ENCODE data around the gene FBXW4.

FBXW4 gene

DNA sequence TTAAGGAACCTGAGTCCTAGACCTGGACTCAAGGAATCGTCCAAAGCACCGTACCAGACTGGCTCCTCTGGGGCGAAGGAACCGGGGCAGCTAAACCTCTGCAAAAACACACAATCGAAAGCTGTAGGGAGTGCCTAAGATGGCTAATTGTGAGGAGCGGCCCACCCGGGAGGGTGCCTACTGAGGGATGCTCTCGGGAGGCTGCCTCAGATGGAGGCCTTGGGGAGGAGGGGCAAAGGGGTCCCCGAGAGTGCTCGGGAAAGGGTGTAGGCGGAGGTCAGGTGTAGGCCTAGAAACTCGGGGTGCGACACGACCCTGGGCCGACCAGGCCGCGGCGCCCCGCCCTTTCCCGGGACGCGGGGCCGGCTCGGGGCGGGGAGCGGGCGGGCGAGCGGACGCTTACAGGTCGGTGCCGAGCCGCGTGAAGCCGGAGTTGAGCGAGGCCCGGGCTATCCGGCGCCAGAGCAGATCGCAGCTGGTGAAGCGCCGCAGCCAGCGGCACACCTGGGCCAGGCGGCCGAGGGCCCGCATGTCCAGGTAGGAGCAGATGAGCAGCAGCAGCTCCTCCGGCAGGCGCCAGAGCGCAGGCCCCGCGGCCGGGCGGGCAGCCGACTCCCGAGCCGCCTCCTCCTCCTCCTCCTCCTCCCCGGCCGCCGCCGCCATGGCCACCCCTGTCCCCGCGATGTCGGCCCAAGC is 844 bp downstream of the FBXW4 start:
- DNase-seq: no peak

DNA sequence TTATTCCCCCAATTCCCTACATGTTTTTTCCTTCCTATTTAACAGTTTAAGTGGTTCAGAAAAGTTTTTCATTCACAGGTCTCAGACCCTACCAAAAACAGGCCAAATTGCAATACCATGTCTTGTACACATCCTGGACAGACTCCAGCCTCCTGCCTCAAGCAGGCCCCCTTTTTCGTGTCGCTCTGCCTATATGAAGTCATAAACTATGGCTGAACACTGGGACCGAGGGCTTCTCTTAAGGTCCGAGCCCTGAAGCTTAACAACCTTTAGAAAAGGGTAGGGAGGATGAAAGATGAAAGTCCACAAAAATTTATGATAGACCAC is 1.4 kb downstream of the FBXW4 start:
- DNase-seq: no peak

DNA sequence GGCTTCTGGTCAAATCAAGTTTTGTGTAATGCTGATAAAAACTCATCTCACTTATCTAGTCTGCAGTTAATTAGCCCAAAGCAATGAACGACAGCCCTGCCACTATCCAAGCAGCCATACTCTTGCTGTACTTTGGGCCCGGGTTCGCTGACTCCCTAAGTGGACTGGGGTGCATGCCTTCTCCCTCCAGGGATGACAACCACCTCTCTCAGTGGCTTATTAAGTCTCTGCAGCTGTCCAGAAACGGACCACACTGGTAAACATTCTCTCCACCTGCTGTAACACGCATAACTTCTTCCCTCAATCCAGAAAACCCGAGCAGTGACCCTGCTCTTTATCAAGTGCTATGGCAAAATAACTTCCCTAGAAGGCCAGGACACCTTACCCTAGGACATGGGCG is 3.9 kb downstream of the FBXW4 start:
- no peak for DNase-seq

DNA sequence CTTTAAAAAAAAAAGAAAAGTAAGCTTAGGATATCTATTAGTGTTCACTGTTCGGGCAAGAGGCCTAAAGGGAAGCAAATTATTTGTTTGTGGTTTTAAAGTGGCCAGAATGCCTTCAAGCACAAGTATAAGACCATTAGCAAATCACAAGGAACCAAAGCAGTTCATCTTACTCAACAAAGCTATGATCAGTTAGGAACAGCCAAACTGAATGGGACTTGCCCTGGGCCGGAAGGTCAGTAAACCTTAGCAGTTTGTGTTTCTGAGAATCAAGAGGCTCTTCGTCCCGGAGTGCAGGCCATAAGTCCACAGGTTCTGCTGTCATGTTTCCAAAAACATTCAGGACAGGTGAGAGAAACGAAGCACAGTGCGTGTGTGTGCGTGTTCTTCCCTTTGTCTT is 4.5 kb downstream of the FBXW4 start:
- DNase-seq: no peak

DNA sequence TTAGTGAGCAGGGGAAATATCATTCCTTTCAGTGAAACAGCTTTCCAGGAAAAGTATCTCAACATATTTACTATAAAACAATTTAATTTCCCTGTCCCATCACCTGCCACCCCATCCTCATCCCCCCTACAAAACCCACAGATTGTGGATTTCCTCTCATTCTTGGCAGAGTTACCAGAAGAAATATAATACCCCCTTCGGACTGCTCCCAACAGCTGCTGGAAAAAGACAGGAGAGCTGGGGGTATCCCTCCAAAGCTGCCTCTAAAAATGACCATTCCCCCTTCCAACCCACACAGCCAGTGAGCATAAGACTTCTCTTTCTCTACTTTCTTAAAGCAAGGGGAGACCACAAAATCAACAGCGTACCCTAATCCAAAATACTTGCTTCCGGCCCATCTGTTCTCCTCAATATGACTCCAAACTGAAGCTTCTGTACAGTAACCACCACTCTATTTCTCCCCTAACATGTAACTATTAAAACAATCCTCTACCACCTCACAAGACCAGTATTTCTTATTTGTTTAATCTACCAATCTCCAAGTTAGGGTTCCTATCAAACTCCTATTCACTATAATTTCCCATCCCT is 7.8 kb downstream of the FBXW4 start:
- DNase-seq: no peak

DNA sequence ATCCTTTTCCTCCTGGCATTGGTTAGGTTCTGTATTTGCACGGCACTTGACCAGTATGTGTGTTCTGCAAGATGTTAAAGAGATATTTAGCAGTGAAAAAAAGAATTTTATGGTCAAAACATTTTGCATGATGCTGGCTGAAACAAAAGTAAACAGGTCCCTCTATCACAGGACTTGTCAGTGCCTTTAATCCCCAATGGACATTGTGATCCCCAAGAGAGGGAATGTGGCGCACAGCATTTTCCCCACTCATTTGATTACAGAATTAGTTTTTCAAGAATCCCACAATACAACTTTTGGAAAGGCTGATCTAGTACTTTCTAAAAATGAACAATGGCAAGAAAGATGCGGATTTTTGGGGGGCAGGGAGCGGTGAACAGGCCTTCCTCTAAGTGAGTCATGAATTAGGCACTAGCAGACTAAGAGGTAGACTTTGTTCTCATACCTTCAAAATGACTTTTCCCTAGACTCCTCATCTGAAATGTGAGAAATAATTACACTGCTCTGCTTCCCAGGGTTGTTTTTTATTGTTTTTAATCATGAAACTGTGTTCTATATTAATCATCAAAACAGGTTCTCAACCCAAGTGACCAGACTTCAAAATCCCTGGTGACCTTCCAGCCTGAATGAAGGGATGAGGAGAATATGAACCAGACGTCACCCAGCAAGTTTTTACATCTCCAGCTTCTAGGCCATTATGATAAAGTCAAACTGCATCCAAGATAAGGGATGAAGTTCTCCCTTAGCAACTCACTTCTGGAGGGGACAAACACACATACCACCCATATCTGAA is 8.6 kb downstream of the FBXW4 start:
- no peak for DNase-seq

DNA sequence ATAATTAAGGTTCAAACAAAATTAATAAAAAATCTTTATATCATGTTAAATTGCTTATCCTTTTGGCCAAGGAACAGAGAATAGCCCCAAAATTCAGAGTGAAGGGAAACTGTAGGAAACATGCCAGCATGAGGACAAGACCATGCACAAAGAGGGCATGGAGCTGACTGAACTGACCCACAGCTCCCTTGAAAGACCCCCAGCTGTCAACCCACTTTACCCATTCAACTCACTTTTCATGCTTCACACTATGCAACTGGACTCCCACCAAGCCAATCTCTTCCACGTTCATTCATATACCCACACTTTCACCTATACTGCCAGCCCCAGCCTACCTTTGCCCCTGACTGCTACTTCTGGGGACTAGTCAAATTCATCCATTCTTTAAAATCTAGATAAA is 10.2 kb downstream of the FBXW4 start:
- no peak for DNase-seq

DNA sequence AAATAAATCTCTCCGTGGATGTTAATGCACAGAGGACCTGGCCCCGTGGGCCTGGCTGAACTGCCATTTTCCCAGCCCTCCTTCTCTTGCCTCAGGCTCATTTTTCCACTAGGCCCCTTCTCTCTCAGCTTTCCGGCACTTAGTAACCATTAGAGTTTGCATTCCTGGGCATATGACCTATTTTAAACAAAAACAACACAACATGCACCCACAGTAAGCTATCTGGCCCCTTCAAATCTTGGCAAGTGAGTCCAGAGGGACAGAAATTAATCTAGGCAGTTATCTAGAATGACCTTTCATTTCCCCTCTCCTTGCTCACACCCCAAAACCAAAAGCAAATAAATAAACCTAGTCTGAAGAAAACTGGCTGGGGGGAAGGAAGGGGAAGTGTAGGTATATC is 11.7 kb downstream of the FBXW4 start:
- no peak for DNase-seq

DNA sequence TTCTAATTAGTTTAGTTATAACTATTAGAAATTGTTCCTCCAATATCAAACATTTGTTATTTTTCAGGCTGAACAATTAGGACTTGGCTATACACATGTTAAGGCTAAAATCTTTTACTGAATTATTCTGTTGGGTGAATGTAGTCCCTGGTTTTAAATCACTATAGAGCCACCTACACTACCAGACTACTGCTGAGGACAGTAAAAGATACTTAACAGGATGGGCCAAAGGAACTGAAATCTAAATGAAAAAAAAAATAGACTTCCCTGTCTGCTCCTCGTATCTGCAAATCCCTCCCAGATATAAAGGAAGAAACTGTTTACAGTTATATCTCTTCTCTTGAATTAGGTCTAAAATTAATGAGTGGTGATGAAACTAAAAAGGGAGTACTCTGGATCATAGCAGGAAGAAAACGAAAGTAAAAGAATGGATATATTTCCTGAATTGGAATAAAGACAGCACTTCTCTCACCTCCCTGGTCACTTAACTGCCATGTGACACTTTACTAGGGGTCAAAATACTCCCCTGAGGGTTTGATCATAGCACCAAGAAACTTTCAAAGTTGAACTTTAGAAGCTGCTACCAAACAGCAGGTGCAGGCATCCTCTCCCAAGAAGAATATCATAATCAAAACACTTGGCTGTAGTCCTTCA is 12.7 kb downstream of the FBXW4 start:
- DNase-seq: no peak

DNA sequence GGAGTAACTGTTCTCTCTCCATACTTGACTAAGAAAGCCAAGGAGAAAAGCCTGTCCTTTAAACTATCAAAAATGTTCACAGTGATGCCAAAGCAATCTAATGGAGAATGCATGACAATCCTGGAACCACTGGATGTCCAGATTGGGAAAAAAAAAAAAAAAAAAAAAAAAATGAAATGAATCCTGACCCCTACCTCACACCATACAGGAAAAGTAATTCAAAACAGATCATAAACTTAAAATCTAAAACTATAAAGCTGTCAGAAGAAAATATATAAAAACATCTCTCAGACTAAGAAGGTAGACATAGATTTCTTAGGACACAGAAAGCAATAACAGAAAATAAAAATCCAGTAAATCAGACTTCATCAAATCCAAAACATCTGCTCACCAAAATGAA is 18.4 kb downstream of the FBXW4 start:
- DNase-seq: no peak

DNA sequence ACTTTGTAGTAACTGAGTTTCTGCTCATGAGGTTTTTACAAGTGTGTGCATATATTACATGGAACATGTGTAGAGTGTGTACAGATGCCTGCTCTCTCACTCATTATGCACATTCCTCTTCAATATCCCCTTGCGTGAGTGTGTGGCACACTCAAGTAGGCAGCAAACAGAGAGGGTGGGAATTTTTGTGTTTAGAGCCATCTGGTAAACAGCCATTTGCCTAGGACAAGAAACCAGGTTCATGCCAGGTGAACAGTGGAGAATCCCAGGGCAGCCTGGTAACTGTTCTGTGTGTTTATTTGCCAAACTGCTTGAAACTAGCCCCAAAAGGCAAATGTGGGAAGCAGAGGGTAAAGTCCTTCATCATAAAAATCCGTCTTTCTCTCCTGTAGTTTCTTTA is 19.9 kb downstream of the FBXW4 start:
- no peak for DNase-seq

DNA sequence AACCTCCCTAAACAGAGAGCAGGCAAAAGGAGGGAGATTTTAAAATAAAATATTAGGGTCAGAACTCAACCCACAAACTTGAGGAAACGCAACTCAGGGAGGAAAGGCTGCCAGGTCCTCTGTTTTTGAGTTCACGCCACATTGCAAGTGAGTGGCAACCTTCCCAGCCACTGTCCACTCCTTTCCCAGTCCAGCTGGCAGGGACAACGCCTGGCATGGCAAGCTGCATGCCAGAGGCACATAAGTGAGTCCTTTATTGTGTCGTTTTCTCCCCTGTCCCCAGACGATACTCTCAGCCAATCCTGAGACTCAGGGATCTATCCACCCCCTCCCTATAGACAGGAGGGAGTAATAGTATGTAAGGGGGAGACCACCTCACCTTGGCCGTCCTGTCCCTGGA is 22.4 kb downstream of the FBXW4 start:
- no peak for DNase-seq

DNA sequence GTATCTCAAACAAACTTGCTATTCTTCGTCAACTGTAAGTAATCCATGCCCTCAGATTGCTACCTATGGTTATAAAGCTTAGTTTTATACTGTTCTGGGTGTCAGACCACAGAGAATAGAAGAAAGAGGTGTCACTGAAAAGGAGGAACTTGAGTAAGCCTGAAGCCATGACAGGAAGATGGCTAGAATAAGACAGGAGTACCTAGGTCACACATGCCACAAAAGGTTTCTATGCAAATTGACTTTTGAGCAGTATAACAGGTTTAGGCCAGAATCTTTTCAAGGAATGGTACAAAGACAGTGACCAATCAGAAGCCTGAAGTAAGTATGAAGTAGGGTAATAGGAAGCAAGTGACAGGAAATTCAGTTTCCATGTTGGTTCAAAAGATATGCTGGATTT is 23.5 kb downstream of the FBXW4 start:
- DNase-seq: no peak

DNA sequence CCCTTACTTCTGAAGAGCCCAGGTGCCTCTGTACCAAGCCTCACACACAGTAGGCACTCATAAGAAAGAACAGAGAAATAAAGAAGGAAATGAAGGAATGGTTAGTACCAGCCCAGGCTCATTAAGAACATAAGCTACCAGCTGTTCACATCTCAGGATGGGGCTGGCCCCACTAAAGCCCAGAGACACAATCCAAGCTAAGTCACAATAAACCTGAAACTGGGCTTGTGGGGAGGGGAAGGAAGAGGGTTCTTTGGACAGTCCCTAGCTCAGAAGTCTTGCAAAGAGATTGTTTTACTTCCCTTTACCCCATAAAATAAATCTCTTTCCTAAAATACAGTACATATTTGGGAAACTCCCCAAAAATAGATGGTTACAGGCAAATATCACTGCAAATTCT is 24.3 kb downstream of the FBXW4 start:
- DNase-seq: no peak

DNA sequence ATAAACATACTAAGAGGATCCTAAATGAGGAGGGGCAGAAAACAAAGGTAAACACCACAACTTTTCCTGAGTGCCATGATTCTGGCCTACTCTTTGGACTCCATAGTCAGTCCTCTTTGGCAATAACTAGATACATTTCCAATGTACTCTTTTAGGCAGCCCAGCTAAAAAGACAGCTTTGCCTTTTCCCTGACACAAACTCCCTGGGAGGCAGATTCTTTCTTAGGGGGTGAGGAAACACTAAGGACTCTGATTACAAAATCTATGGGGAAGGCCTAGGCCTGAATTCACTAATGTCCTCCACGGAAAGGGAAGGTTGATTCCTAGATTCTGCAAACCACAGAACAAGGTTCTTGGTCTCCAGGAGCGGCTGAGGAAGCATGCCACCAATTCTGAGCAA is 25.8 kb downstream of the FBXW4 start:
- no peak for DNase-seq

DNA sequence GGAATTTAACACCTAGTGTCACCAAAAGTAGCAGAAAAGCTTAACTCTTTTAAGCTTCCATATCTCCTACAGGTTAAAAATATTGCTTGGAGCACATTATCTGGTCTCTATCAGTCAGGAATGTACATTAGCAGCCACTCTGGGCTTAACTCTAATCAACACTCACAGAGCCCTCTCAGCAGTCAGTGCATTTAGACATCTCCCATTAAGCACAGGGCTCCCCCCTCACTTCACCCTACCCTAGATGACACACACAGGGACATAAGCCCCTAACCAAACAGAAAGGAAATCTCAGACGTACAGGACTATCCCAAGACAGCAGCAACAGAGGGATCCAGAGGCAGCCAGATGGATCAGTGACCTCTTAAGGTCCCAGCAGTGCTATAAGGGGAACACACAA is 26.4 kb downstream of the FBXW4 start:
- no peak for DNase-seq

DNA sequence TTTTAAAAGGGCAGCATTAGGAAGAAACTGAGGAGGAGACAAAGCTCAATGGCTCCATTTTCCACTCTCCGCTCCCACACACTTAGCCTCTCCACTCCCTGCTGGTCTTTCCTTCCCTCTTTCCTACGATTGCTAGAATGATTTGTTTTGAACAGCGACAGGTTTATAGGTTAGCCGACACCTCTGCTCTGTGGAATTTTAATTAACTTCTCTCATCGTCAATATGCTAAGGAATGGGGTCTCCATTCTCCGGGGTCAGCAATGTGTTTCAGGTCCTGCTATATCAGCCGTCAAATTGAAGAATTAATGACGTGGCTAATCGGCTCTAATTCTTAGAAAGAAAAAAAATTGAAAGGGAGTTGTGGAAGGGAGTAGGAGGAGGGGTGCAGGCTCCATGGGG is 28.9 kb downstream of the FBXW4 start:
- DNase-seq: no peak

DNA sequence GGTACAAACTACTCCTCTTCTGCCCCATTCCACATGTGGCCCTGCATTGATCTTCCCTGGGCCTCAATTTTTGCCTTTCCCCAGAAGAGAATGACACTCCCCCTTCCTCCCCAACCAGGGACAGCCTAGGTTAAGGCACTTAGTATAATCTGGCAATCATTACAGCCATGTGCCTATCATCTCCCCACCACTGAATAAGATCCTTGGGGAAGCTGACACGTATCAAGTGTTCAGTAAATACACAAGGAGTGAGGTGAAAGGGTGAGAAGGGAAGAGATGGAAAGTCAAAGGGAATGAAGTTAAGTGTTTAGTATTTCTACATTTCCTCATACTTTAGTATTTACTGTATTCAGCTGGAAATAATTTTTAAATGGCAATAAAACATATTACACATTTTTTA is 31.9 kb downstream of the FBXW4 start:
- DNase-seq: no peak

DNA sequence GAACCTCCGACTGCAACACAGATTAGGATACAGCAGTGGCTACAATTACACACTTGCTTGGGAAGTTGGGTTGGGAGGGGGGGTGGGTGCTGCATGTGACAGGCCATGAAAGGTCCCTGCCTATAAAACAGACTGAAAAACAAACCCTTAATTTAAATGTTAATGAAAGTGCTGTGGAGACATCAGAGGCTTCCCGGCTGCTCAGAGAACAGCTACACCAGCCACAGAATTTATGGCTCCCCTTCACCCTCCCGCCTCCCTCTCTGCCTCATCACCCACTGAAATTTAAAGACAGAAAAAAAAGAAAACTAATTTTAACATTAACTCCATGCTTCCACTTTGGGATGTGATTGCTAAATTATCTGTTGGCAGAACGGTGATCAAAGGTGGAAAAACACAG is 34.7 kb downstream of the FBXW4 start:
- DNase-seq: no peak

DNA sequence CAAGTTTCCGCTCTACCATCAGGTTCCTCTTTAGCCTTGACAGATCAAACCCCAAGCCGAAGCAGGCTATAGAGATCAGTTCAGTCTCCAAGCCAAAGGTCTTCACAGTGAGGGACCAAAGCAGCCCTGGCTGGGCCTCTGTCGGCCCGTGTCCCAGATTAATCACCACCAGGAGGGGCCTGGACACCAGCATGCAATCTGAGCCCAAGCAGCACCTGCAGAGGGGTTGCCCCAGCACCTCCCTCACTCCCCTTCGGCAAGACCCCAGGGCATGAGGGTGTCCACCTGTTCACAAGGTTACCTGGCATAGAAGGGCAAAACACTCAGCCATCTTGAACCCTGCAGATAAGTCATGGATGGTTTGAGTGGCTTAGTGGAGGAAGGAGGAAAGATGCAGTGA is 36.0 kb downstream of the FBXW4 start:
- DNase-seq: no peak

DNA sequence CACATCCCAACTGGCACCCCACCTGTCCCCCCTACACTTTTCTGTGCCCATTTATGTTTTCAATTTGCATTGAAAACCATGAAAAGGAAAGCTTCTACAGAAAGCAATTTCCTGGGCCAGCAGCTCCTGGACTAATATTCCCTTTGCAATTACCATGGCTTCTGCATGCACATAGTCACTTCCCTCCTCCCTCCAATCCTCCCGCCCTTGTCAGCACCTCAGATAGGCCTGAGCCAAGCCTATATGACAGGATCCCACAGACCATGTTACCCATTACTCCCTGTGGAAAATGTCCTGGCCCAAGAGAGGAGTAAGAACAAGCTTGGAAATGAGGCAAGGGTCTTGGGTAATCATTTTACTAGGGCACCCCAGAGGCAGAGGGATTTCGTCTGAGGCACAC is 38.1 kb downstream of the FBXW4 start:
- no peak for DNase-seq

DNA sequence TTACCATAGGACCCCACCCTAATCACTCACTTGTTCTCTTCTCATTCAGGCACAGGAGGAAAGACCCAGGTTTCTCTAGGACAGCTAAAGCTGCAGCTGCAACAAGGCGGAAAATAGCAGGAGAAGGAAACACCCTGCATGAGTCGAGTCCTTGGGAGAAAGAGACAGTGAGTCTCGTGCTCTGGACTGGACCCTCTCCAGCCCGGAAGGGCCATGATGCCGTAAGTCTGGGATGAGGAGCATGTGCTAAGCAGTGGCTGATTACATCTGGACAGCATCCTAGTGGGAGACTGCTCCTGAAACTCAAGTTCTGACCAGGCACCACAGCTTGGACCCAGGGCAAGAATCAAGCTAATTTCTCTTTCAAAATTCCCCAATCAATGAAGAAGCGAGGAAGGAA is 39.4 kb downstream of the FBXW4 start:
- no peak for DNase-seq

DNA sequence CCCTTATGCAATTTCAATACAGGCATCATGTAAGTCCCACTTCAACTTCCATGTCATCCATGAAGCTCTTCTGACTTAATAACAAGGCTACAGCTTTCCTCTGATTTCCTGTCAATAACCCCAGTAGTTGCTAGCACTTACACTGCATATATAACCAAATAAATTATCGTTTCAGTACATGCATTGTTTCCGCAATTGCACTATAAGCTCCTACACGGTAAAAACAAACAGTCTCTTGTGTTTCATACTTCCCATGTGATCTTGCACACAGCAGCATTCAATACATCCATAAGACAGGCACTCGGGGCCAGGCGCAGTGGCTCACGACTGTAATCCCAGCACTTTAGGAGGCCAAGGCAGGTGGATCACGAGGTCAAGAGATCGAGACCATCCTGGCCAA is 41.4 kb downstream of the FBXW4 start:
- no peak for DNase-seq

DNA sequence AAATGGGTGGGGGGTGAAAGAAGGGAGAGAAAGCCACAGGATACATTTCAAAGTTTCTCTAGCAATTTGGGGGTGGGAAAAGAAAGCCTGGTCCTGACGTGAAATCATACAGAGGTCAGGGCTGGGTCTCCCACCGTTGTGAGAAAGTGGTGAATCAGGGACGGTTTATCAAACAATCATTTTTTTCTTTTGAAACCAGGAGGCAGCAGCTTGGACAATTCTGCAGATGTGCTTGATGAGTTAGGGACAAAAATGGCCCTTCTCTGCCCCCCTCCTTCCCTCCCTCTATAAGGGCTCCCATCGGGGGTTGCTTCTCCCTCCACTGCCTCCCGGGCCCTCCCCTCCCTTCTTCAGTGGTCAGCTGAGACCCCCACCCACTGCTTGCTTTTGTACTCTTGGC is 43.6 kb downstream of the FBXW4 start:
- no peak for DNase-seq
